ENCODE results near the gene DEUP1. TPM values are rescaled to one million over a fixed set of nuclear protein-coding genes. Genes with fewer than 3 reads are reported as not detected.

The DEUP1 gene
- total and polyA plus RNA-seq, 8 donors = not detected

GRCh38 chr11:93485983-93486382, 155.4 kb downstream of the DEUP1 start:
- Histone ChIP-seq H3K9me3 (no peaks in the 10 kb centered on the region), H3K36me3 (peaks cover 0 to 12% (median 2%) of the 10 kb centered on the region in 4 donors), H3K4me1 (peaks cover 8 to 84% (median 35%) of the 10 kb centered on the region in 4 donors), H3K27me3 (no peaks in the 10 kb centered on the region), H3K4me3 (no peak overlapping the region), H3K27ac (peak overlapping the region in 1 of 5 donors; percentile 52)
- no peak for DNase-seq
- intact Hi-C loops (cut with DNase I; ENCODE audit: low total_unique reads) = no loop called here
- WGBS, 5 donors = 85 to 95% (median 91%) methylated on average over 2 of the region's 2 CpGs
- TF ChIP-seq POLR2AphosphoS5 (IDR thresholded peaks at IDR 0.05) = no peak
- no peak for TF ChIP-seq CTCF (IDR thresholded peaks at IDR 0.05)
- TF ChIP-seq POLR2A (IDR thresholded peaks at IDR 0.05) = no peak
- no peak for TF ChIP-seq EP300 (IDR thresholded peaks at IDR 0.05)

DNA sequence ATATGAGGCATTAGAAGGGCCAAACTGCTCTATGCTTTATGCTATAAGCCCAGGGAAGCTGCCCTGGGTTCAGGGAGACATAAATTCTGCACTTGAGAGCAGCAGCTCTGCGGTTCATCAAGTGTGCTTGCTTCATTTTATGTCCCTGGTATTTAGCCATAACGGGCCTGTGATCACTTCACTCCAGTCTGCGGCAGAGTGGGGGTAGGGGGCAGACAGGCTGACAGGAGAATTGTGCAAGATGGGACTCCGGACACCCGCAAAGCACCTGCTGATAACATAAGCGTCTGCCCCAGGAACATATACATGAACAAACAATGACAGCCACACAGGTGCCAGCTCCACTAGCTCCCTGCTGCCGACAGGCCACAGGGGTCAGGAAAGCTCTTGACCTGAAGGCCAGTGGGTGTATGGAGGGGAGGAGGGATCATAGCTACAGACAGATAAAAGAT, 156.5 kb downstream of the DEUP1 start:
- DNase-seq = peak in 1 of 2 donors; percentile 33
- Histone ChIP-seq H3K27me3 (no peaks in the 10 kb centered on the region), H3K27ac (peak overlapping the region in 1 of 5 donors; percentile 52), H3K4me1 (peaks cover 2 to 81% (median 34%) of the 10 kb centered on the region in 4 donors), H3K9me3 (no peaks in the 10 kb centered on the region), H3K36me3 (peaks cover 0 to 12% (median 2%) of the 10 kb centered on the region in 4 donors), H3K4me3 (no peak overlapping the region)
- WGBS, 5 donors = 37 to 61% (median 58%) methylated on average over 7 of the region's 7 CpGs
- TF ChIP-seq EP300 (IDR thresholded peaks at IDR 0.05) (no peak), POLR2AphosphoS5 (IDR thresholded peaks at IDR 0.05) (no peak), POLR2A (IDR thresholded peaks at IDR 0.05) (no peak), CTCF (IDR thresholded peaks at IDR 0.05) (no peak)
- intact Hi-C loops (cut with DNase I; ENCODE audit: low total_unique reads) = no loop called here

Other genes starting within 250 kb of the DEUP1 start
- gene SLC36A4, start 132.8 kb upstream of the DEUP1 start, total RNA-seq = 10 to 100 TPM in 3 of 5 donors, 1 to 10 TPM in 1, under 1 TPM in 1; 0.58 to 55.9 (median 16.5) TPM
- 1 to 10 TPM; 3.1 to 3.4 (median 3.3) TPM for gene SLC36A4, start 132.8 kb upstream of the DEUP1 start, polyA plus RNA-seq
- 100 to 1,000 TPM in 1 of 5 donors, 10 to 100 TPM in 1, 1 to 10 TPM in 2, not detected in 1; 2.9 to 306 (median 13.3) TPM for gene SMCO4, start 212.6 kb downstream of the DEUP1 start, total RNA-seq
- gene SMCO4, start 212.6 kb downstream of the DEUP1 start, polyA plus RNA-seq = 10 to 100 TPM; 25.1 to 89.1 (median 61.9) TPM